Vagina (tissue), 2 donors: ENCODE data around the gene ERP27. TPM values are rescaled to one million over a fixed set of nuclear protein-coding genes. Genes with fewer than 3 reads are reported as not detected.
A peak's percentile ranks its signal among the peaks of the same experiment; 100 is the strongest.

ENCODE experiments used
- DNase-seq, 2 donors: peaks; one replicate each; pipeline ENCODE4 v3.0.0-alpha.2; 2017; ENCODE audit errors: extremely low spot score in 2 of 2
- H3K27ac ChIP-seq: fragments of 200-600 bp; sonication (generic); one replicate; pipeline ENCODE4 v1.5.1; 2019
- H3K27me3 ChIP-seq: fragments of 200-600 bp; sonication (generic); one replicate; pipeline ENCODE4 v1.5.1; 2019
- H3K36me3 ChIP-seq, 2 donors: fragments of 200-600 bp; sonication (generic); one replicate each; pipeline ENCODE4 v1.5.1; 2017 to 2019
- H3K4me1 ChIP-seq: fragments of 200-600 bp; sonication (generic); one replicate; pipeline ENCODE4 v1.5.1; 2019
- H3K4me3 ChIP-seq, 2 donors: fragments of 200-600 bp; sonication (generic); 1 replicate in 1 of 2; 2 replicates in 1 of 2; pipeline ENCODE4 v1.5.1; 2016 to 2019
- H3K9me3 ChIP-seq: fragments of 200-600 bp; sonication (generic); one replicate; pipeline ENCODE4 v1.5.1; 2019
- POLR2A ChIP-seq, 2 donors: fragments of 450-650 bp; IDR thresholded peaks; one replicate each; pipeline ENCODE4 v1.6.1; 2017; ENCODE audit warnings: antibody characterized with exemption in 2 of 2, mild to moderate bottlenecking in 2 of 2, moderate library complexity in 2 of 2
- POLR2AphosphoS5 ChIP-seq, 2 donors: sonication (generic); formaldehyde crosslinking; IDR thresholded peaks; one replicate each; pipeline ENCODE4 v1.9.0; 2017; ENCODE audit warnings: antibody characterized with exemption in 2 of 2, mild to moderate bottlenecking in 2 of 2, low read depth in 1 of 2; ENCODE audit not compliant: insufficient read depth in 1 of 2
- intact Hi-C: fragments of 100-400 bp; cut with DNase I; formaldehyde crosslinking; loops from one replicate; pipeline ENCODE4 v1.15.1; 2023
- total RNA-seq: library from RNA; depleted of rRNA; stranded (reverse); fragments of >200 nt; gene quantifications from one replicate; pipeline ENCODE4 v1.2.3, GENCODE V29; 2016
- TF ChIP-seq, protein P1 (sequence below), 3 experiments: fragments of 450-650 bp in 2 of 3; fragments of 200-600 bp in 1 of 3; sonication (generic) in 1 of 3; IDR thresholded peaks; one replicate each; pipeline ENCODE4 v1.5.1; 2017 to 2019; ENCODE audit warnings: antibody characterized with exemption in 3 of 3, mild to moderate bottlenecking in 2 of 3, moderate library complexity in 2 of 3

ERP27 gene
- total RNA-seq, 1 donor from 2014 or later: 2.2 TPM

GRCh38 chr12:14954269-14954668 is 15.9 kb upstream of the ERP27 start:
- TF ChIP-seq, protein P1, sequence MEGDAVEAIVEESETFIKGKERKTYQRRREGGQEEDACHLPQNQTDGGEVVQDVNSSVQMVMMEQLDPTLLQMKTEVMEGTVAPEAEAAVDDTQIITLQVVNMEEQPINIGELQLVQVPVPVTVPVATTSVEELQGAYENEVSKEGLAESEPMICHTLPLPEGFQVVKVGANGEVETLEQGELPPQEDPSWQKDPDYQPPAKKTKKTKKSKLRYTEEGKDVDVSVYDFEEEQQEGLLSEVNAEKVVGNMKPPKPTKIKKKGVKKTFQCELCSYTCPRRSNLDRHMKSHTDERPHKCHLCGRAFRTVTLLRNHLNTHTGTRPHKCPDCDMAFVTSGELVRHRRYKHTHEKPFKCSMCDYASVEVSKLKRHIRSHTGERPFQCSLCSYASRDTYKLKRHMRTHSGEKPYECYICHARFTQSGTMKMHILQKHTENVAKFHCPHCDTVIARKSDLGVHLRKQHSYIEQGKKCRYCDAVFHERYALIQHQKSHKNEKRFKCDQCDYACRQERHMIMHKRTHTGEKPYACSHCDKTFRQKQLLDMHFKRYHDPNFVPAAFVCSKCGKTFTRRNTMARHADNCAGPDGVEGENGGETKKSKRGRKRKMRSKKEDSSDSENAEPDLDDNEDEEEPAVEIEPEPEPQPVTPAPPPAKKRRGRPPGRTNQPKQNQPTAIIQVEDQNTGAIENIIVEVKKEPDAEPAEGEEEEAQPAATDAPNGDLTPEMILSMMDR (IDR thresholded peaks at IDR 0.05): no peak
- TF ChIP-seq POLR2A (IDR thresholded peaks at IDR 0.05): no peak
- no peak for TF ChIP-seq POLR2AphosphoS5 (IDR thresholded peaks at IDR 0.05; ENCODE audit: insufficient read depth in 1 of 2, low read depth in 1 of 2)
- no peak overlapping the region for H3K4me3 ChIP-seq
- peaks cover 38% of the 10 kb centered on the region for H3K4me1 ChIP-seq
- H3K9me3 ChIP-seq: no peaks in the 10 kb centered on the region
- no peaks in the 10 kb centered on the region for H3K36me3 ChIP-seq
- peak overlapping the region; percentile 35 for H3K27ac ChIP-seq
- DNase-seq: no peak
- H3K27me3 ChIP-seq: no peaks in the 10 kb centered on the region
- intact Hi-C loops: no loop called here

DNA sequence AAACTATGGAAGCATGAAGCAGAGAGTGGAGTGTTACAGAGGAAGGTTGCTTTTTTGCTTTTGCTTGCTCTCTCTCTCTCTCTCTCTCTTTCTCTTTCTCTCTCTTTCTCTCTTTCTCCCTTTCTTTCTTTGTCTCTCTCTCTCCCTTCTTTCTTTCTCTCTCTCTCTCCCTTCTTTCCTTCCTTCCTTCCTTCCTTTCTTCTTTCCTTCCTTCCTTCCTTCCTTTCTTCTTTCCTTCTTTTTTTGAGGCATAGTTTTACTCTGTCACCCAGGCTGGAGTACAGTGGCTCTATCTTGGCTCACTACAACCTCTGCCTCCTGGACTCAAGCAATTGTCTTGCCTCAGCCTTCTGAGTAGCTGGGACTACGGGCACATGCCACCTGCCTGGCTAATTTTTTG is 15.4 kb upstream of the ERP27 start:
- intact Hi-C loops: no loop called here
- TF ChIP-seq, protein P1 (IDR thresholded peaks at IDR 0.05): no peak
- no peak for TF ChIP-seq POLR2AphosphoS5 (IDR thresholded peaks at IDR 0.05; ENCODE audit: insufficient read depth in 1 of 2, low read depth in 1 of 2)
- no peak for TF ChIP-seq POLR2A (IDR thresholded peaks at IDR 0.05)
- H3K27me3 ChIP-seq: no peaks in the 10 kb centered on the region
- no peak for DNase-seq
- H3K4me1 ChIP-seq: peaks cover 38% of the 10 kb centered on the region
- H3K9me3 ChIP-seq: no peaks in the 10 kb centered on the region
- H3K27ac ChIP-seq: no peak overlapping the region
- H3K36me3 ChIP-seq: no peaks in the 10 kb centered on the region
- H3K4me3 ChIP-seq: no peak overlapping the region

DNA sequence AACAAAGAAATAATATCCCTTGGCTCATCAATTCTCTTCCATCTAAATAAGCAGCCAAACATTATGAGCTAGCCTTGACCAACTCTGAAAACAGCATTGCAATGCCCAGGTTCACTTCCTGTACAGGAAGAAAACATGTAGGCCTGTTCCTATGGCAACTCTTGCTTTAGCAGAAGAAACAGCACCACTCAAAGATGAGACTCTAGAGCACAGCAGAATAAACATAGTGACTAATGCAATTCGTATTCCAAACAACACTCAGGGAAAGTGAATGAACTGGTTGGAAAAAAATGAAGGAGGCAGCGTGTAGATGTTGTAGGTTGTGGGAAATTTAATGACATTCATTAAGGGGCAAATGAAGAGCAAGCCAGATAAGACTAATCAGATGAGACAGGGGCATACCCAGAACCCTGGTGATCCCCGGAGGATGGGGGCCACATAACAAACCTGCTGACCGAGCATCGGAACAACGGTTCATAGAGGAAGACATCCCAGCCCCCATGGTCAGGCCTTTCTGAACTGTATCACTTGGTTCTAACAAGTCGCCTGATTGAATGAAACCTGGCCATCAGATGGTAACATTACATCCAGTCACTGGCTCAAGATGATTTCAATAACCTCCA is 14.1 kb upstream of the ERP27 start:
- intact Hi-C loops: no loop called here
- Histone ChIP-seq H3K36me3 (no peaks in the 10 kb centered on the region), H3K27ac (peak overlapping the region; percentile 75), H3K27me3 (no peaks in the 10 kb centered on the region), H3K9me3 (no peaks in the 10 kb centered on the region), H3K4me3 (no peak overlapping the region), H3K4me1 (peaks cover 33% of the 10 kb centered on the region)
- TF ChIP-seq POLR2AphosphoS5 (IDR thresholded peaks at IDR 0.05; ENCODE audit: insufficient read depth in 1 of 2, low read depth in 1 of 2): peak in 1 of 2 donors; percentile 78
- TF ChIP-seq, protein P1 (IDR thresholded peaks at IDR 0.05): no peak
- DNase-seq: no peak

DNA sequence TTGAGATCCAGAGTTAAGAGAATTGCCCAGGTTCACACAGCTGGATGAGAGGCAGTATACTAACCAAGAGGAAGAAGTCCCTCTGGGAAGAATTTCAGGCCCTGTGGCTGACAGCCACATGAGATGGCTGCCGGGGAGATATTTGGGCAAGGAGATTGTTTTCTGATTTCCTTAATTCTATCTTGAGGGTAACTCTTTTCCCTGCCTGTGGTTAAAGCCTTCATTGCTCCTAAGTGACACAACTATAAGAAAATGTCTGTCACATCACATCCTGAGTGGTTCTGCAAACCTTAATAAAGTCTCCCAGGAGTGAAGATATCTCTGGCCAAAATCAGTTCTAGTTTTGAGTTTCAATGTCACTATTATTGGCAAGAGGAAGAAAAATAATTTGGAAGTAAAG is 13.5 kb upstream of the ERP27 start:
- DNase-seq: no peak
- no peaks in the 10 kb centered on the region for H3K9me3 ChIP-seq
- H3K27ac ChIP-seq: peak overlapping the region; percentile 75
- no peaks in the 10 kb centered on the region for H3K36me3 ChIP-seq
- TF ChIP-seq POLR2A (IDR thresholded peaks at IDR 0.05): no peak
- TF ChIP-seq, protein P1 (IDR thresholded peaks at IDR 0.05): no peak
- TF ChIP-seq POLR2AphosphoS5 (IDR thresholded peaks at IDR 0.05; ENCODE audit: insufficient read depth in 1 of 2, low read depth in 1 of 2): no peak
- intact Hi-C loops: no loop called here
- no peaks in the 10 kb centered on the region for H3K27me3 ChIP-seq
- peaks cover 29% of the 10 kb centered on the region for H3K4me1 ChIP-seq
- H3K4me3 ChIP-seq: no peak overlapping the region

DNA sequence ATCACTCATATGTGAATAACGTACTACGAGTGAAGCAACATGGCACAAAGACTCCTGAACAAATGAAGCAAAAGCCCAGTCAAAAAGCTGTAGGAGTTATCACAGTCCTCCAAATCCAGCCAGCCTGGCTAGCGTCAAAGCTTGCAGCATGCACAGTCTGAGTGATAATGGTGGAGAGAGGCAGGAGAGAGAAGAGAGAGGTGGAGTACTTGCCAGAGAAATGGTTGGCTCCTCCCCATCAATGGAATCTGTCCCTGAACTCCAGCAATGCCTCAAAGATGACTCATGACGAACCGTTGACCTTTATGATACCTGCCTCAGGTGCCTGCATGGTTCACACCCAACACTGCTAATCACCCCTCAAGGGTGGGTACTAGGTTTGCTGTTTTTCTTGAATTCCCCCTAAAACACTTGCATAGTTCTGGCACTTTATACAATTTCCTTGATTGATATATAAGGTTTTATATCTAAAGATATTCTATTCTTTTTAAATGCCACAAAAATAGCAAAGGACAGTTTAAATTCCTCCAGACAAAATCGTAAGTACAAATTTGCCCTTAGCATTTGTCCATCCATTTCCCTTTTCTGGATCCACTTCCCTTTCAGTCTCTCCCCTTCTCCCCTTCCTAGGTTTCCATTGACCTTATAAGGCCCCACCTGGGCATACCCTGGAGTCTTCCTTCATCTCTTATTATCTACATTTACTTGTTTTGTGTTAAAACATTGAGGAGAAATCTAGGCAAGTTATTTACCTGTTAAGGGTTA is 12.8 kb upstream of the ERP27 start:
- no peak overlapping the region for H3K27ac ChIP-seq
- H3K36me3 ChIP-seq: no peaks in the 10 kb centered on the region
- no peaks in the 10 kb centered on the region for H3K9me3 ChIP-seq
- no peaks in the 10 kb centered on the region for H3K27me3 ChIP-seq
- peaks cover 35% of the 10 kb centered on the region for H3K4me1 ChIP-seq
- no peak for DNase-seq
- TF ChIP-seq, protein P1 (IDR thresholded peaks at IDR 0.05): no peak
- TF ChIP-seq POLR2AphosphoS5 (IDR thresholded peaks at IDR 0.05; ENCODE audit: insufficient read depth in 1 of 2, low read depth in 1 of 2): no peak
- TF ChIP-seq POLR2A (IDR thresholded peaks at IDR 0.05): no peak
- intact Hi-C loops: no loop called here
- H3K4me3 ChIP-seq: no peak overlapping the region
